GM23248 (cell line): Measurements from ENCODE around the gene CALD1. TPM values are rescaled to one million over a fixed set of nuclear protein-coding genes. Genes with fewer than 3 reads are reported as not detected.
A peak's percentile ranks its signal among the peaks of the same experiment; 100 is the strongest.

Experiments used
- DNase-seq: peaks from one replicate; pipeline ENCODE4 v3.0.0-alpha.2; 2015
- H2AFZ ChIP-seq: fragments of 200-600 bp; sonication (generic); 2 replicates; pipeline ENCODE4 v1.6.1; 2016; ENCODE audit warnings: antibody characterized with exemption
- H3F3A ChIP-seq: fragments of 200-600 bp; sonication (generic); 2 replicates; pipeline ENCODE4 v1.6.1; 2016; ENCODE audit warnings: mild to moderate bottlenecking, antibody characterized with exemption, mixed run types; ENCODE audit not compliant: insufficient read depth
- H3K27ac ChIP-seq: fragments of 200-600 bp; sonication (generic); 2 replicates; pipeline ENCODE4 v1.5.1; 2016; ENCODE audit warnings: mild to moderate bottlenecking
- H3K27me3 ChIP-seq: fragments of 200-600 bp; sonication (generic); replicated peaks from 2 replicates; pipeline ENCODE4 v1.6.1; 2016; ENCODE audit warnings: mild to moderate bottlenecking; ENCODE audit not compliant: insufficient read depth
- H3K36me3 ChIP-seq: fragments of 200-600 bp; sonication (generic); 2 replicates; pipeline ENCODE4 v1.6.1; 2016; ENCODE audit warnings: low read depth, mild to moderate bottlenecking
- H3K4me1 ChIP-seq: fragments of 200-600 bp; sonication (generic); 2 replicates; pipeline ENCODE4 v1.6.1; 2016; ENCODE audit warnings: mild to moderate bottlenecking; ENCODE audit not compliant: insufficient read depth
- H3K4me2 ChIP-seq: fragments of 200-600 bp; sonication (generic); one replicate; pipeline ENCODE4 v1.6.1; 2016; ENCODE audit warnings: mild to moderate bottlenecking; ENCODE audit not compliant: unreplicated experiment
- H3K4me3 ChIP-seq: fragments of 200-600 bp; sonication (generic); 2 replicates; pipeline ENCODE4 v1.5.1; 2016; ENCODE audit warnings: mild to moderate bottlenecking
- H3K79me2 ChIP-seq: fragments of 200-600 bp; sonication (generic); 2 replicates; pipeline ENCODE4 v1.6.1; 2016; ENCODE audit warnings: mild to moderate bottlenecking; ENCODE audit not compliant: insufficient read depth
- H3K9ac ChIP-seq: fragments of 200-600 bp; sonication (generic); 2 replicates; pipeline ENCODE4 v1.6.1; 2016; ENCODE audit warnings: mild to moderate bottlenecking
- H3K9me2 ChIP-seq: fragments of 200-600 bp; sonication (generic); 2 replicates; pipeline ENCODE4 v1.6.1; 2016; ENCODE audit warnings: mixed run types, mild to moderate bottlenecking, moderate library complexity; ENCODE audit not compliant: insufficient read depth
- H3K9me3 ChIP-seq: fragments of 200-600 bp; sonication (generic); one replicate; pipeline ENCODE4 v1.6.1; 2017; ENCODE audit warnings: low read depth
- H4K20me1 ChIP-seq: fragments of 200-600 bp; sonication (generic); 2 replicates; pipeline ENCODE4 v1.6.0; 2016; ENCODE audit not compliant: insufficient read depth
- EZH2 ChIP-seq: fragments of 200-600 bp; sonication (generic); IDR thresholded peaks from 2 replicates; pipeline ENCODE4 v1.6.1; 2018; ENCODE audit warnings: antibody characterized with exemption, mild to moderate bottlenecking; ENCODE audit not compliant: insufficient read depth, poor library complexity, severe bottlenecking
- EZH2phosphoT487 ChIP-seq: fragments of 200-600 bp; sonication (generic); IDR thresholded peaks from 2 replicates; pipeline ENCODE4 v1.6.1; 2018; ENCODE audit warnings: antibody characterized with exemption, moderate library complexity, mild to moderate bottlenecking, low read depth; ENCODE audit not compliant: insufficient read depth
- WGBS, 2 experiments: methylation state at CpG; one replicate each; pipeline ENCODE4 v1.1.6; 2015 to 2017; ENCODE audit warnings: low lambda C conversion rate in 2 of 2, low coverage in 1 of 2; ENCODE audit errors: missing lambda C conversion rate in 2 of 2; 5-methylcytosine and 5-hydroxymethylcytosine counted together
- in situ Hi-C: fragments of 300-500 bp; cut with MboI; formaldehyde crosslinking; loops from 2 replicates; pipeline ENCODE4 v1.15.0; 2020
- polyA plus RNA-seq: library from polyadenylated mRNA; unstranded; fragments of >200 nt; fragmentation: Nextera tagmentation; extraction: Ambion mirVana; gene quantifications from 2 replicates; pipeline ENCODE4 v1.2.1, GENCODE V29; 2016
- total RNA-seq: library from RNA; depleted of rRNA; stranded (reverse); fragments of >200 nt; shearing (Covaris generic); gene quantifications from 2 replicates; pipeline ENCODE4 v1.2.3, GENCODE V29; 2014

CALD1 gene
- total and polyA plus RNA-seq, 2 experiments from 2014 or later: 698 to 1,687 TPM

DNA sequence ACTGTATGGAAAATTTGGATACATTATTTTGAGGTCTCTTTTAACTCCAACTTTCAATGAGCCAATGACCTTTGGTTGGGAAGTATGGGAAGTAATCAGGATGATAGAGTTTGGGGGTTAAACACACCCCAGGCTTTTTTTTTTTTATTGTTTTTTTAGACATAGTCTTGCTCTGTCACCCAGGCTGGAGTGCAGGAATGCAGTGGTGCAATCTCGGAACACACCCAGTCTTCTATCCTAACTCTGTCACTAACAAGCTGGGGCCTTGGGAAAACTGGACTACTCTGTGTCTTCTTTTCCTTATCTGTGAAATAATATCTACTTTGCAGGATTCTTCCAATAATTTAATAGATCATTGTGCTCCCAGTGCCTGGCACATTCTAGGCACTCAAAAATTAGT lies 169.3 kb downstream of the CALD1 start:
- H3F3A ChIP-seq: peaks cover 93% of the 10 kb centered on the region
- WGBS, 2 experiments: 17 to 20% methylated on average over 1 of the region's 1 CpG
- H3K79me2 ChIP-seq: peaks cover 51% of the 10 kb centered on the region
- peak overlapping the region; percentile 26 for H3K4me2 ChIP-seq
- peaks cover 36% of the 10 kb centered on the region for H3K4me1 ChIP-seq
- H3K27ac ChIP-seq: peak overlapping the region; percentile 77
- no peaks in the 10 kb centered on the region for H3K9me3 ChIP-seq
- H3K9ac ChIP-seq: peak overlapping the region; percentile 58
- H2AFZ ChIP-seq: no peak overlapping the region
- H3K27me3 ChIP-seq: no peaks in the 10 kb centered on the region
- peaks cover 93% of the 10 kb centered on the region for H3K36me3 ChIP-seq
- H4K20me1 ChIP-seq: no peaks in the 10 kb centered on the region
- TF ChIP-seq EZH2phosphoT487: no peak
- TF ChIP-seq EZH2: no peak
- in situ Hi-C loops: no loop called here
- no peak overlapping the region for H3K4me3 ChIP-seq
- DNase-seq: peak; percentile 74
- no peaks in the 10 kb centered on the region for H3K9me2 ChIP-seq

DNA sequence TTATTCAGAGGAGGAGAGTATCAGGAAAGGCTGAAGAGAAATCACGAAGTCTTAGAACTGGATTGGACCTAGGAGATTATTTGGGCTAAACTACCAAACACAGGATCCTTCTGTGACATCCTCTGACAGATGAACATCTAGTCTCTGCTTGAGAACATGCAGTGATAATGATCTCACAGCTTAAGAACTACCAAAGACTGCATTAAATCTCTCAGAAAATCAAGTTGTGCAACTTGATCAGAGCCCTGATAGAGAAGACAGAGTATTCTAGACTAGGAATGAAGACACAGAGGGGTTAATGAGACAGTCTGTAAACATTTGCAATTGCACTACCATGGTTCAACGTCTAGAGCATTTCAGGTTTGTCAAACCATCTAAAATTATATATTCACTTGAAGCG lies 169.7 kb downstream of the CALD1 start:
- 72 to 75% methylated on average over 3 of the region's 3 CpGs for WGBS, 2 experiments
- H4K20me1 ChIP-seq: no peaks in the 10 kb centered on the region
- H3K27ac ChIP-seq: peak overlapping the region; percentile 77
- no peaks in the 10 kb centered on the region for H3K9me2 ChIP-seq
- no peak overlapping the region for H2AFZ ChIP-seq
- no peaks in the 10 kb centered on the region for H3K9me3 ChIP-seq
- peaks cover 36% of the 10 kb centered on the region for H3K4me1 ChIP-seq
- TF ChIP-seq EZH2: no peak
- no peak for TF ChIP-seq EZH2phosphoT487
- peak; percentile 40 for DNase-seq
- H3K79me2 ChIP-seq: peaks cover 49% of the 10 kb centered on the region
- no peak overlapping the region for H3K4me3 ChIP-seq
- H3F3A ChIP-seq: peaks cover 93% of the 10 kb centered on the region
- H3K4me2 ChIP-seq: peak overlapping the region; percentile 26
- H3K36me3 ChIP-seq: peaks cover 92% of the 10 kb centered on the region
- peak overlapping the region; percentile 58 for H3K9ac ChIP-seq
- in situ Hi-C loops: no loop called here
- no peaks in the 10 kb centered on the region for H3K27me3 ChIP-seq

DNA sequence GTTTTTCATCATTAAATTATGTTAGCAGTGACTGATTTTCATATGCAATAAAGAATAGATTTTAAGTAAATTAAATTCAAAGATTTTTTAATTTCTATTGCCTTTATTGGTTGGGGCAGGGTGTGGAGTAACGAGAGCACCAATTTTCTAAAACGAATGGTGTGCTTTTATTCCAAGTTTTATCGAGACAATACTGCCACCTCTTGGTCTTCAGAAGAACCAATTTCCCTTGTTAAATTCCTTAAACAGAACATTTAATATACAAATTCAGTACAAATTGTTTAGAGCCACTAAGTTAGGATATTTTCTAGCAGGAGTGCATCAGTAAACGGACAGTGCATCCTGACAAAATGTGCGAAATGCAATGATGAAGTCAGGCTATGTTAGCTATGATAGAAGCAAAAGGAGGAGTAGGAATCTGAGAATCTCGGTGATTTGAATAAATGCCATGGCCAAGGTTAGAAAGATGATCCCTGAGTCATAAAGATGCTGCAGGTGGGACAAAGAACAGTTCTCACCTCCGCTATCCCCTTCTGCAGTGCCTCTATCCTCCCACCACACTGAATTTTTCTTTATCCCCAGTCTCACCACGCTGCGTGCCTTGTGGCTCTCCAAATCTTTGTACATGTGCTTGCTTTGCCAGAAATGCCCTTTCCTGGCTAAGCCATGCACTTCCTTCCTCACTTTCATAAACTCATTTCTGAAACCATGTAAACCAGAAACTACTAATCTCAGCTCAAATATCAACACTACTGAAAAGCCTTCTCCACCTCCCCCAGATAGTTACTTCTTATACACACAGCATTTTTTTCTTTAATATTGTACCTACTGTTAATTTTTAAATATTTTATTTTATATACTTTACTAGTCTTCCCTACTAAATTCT lies 175.0 kb downstream of the CALD1 start:
- in situ Hi-C loops: loop anchor here (25.0 kb wide), 1 partner anchor 267 kb away; no protein-coding TSS in a partner anchor
- Histone ChIP-seq H3K27ac (0 out of 2 replicates have a peak overlapping the region, but pooled peaks have one; percentile 5), H3K36me3 (peaks cover 87% of the 10 kb centered on the region), H3K9me3 (no peaks in the 10 kb centered on the region), H3K27me3 (no peaks in the 10 kb centered on the region), H3K4me2 (no peak overlapping the region), H3K79me2 (peaks cover 38% of the 10 kb centered on the region), H3K9me2 (no peaks in the 10 kb centered on the region), H2AFZ (no peak overlapping the region), H3K9ac (no peak overlapping the region), H3K4me3 (no peak overlapping the region), H3K4me1 (peaks cover 5% of the 10 kb centered on the region; the same call in 1 of the 2 replicates), H3F3A (peaks cover 86% of the 10 kb centered on the region), H4K20me1 (no peaks in the 10 kb centered on the region)
- WGBS, 2 experiments: 62 to 68% methylated on average over 9 of the region's 9 CpGs
- DNase-seq: peak; percentile 67
- TF ChIP-seq EZH2phosphoT487: no peak
- TF ChIP-seq EZH2: no peak

DNA sequence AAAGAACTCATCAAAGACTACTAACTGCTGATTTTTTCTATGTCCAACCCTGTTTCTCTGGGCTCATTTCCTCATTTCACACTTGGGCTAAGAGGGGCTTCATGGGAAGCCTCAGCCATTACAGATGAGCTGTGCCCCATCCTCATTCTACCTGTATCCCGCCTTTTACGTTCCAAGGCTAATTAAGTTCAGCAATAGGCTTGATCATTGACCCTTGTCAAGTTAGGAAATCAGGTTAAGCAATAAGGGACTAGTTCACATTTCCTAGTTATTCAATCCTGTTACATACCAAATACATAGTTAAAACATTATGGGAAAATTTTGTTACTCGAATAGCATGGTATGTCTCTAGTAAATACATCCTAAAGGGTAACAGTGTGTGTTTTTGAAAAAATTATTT lies 177.6 kb downstream of the CALD1 start:
- Histone ChIP-seq H3K9me2 (no peaks in the 10 kb centered on the region), H3K27ac (no peak overlapping the region), H3K36me3 (peaks cover 87% of the 10 kb centered on the region), H3K9me3 (no peaks in the 10 kb centered on the region), H3F3A (peaks cover 86% of the 10 kb centered on the region), H3K27me3 (no peaks in the 10 kb centered on the region), H3K9ac (no peak overlapping the region), H2AFZ (no peak overlapping the region), H3K79me2 (peaks cover 36% of the 10 kb centered on the region), H3K4me2 (no peak overlapping the region), H3K4me3 (no peak overlapping the region), H4K20me1 (no peaks in the 10 kb centered on the region), H3K4me1 (no peaks in the 10 kb centered on the region)
- DNase-seq: no peak
- TF ChIP-seq EZH2phosphoT487 (no peak), EZH2 (no peak)
- 92 to 100% methylated on average over 3 of the region's 3 CpGs for WGBS, 2 experiments
- in situ Hi-C loops: loop anchor here (25.0 kb wide), 1 partner anchor 270 kb away; no protein-coding TSS in a partner anchor
